ENCODE results near the gene MEGF11.
"Not testable (repeated sequence)": the region's sequence is repeated elsewhere in the genome, so short reads cannot be mapped to it uniquely, and the experiment has no call there.

MEGF11 gene

GRCh38 chr15:65909831-65910230 is 343.7 kb downstream of the MEGF11 start:
- DNase-seq: no peak

- no peak for DNase-seq
Observed at GRCh38 chr15:65908876-65909275, 344.7 kb downstream of the MEGF11 start.

GRCh38 chr15:65907661-65908060 is 345.9 kb downstream of the MEGF11 start:
- DNase-seq: no peak

GRCh38 chr15:65906396-65906795 is 347.2 kb downstream of the MEGF11 start:
- DNase-seq: no peak

- DNase-seq: no peak
Observed at GRCh38 chr15:65904301-65904700, 349.2 kb downstream of the MEGF11 start.

- DNase-seq: peak; percentile 30
Observed at GRCh38 chr15:65903296-65904073, 350.1 kb downstream of the MEGF11 start.

- peak; percentile 77 for DNase-seq
Observed at GRCh38 chr15:65902373-65902772, 351.2 kb downstream of the MEGF11 start.

- DNase-seq: no peak
Observed at GRCh38 chr15:65901836-65902235, 351.7 kb downstream of the MEGF11 start.

GRCh38 chr15:65901336-65901735 is 352.2 kb downstream of the MEGF11 start:
- no peak for DNase-seq

- no peak for DNase-seq
Observed at GRCh38 chr15:65900488-65900887, 353.1 kb downstream of the MEGF11 start.

GRCh38 chr15:65896236-65896635 is 357.3 kb downstream of the MEGF11 start:
- no peak for DNase-seq

- no peak for DNase-seq
Observed at GRCh38 chr15:65893060-65893459, 360.5 kb downstream of the MEGF11 start.

GRCh38 chr15:65888981-65889380 is 364.6 kb downstream of the MEGF11 start:
- no peak for DNase-seq

- no peak for DNase-seq
Observed at GRCh38 chr15:65887565-65887964, 366.0 kb downstream of the MEGF11 start.

GRCh38 chr15:65885668-65886218 is 367.8 kb downstream of the MEGF11 start:
- no peak for DNase-seq

- no peak for DNase-seq
Observed at GRCh38 chr15:65884511-65884910, 369.0 kb downstream of the MEGF11 start.

GRCh38 chr15:65883571-65883970 is 370.0 kb downstream of the MEGF11 start:
- no peak for DNase-seq

- no peak for DNase-seq
Observed at GRCh38 chr15:65881766-65882434, 371.6 kb downstream of the MEGF11 start.

GRCh38 chr15:65877749-65878148 is 375.8 kb downstream of the MEGF11 start:
- DNase-seq: no peak

- no peak for DNase-seq
Observed at GRCh38 chr15:65875458-65875857, 378.1 kb downstream of the MEGF11 start.

GRCh38 chr15:65873256-65873655 is 380.3 kb downstream of the MEGF11 start:
- no peak for DNase-seq

- DNase-seq: not testable (repeated sequence)
Observed at GRCh38 chr15:65872596-65872995, 381.0 kb downstream of the MEGF11 start.

- DNase-seq: not testable (repeated sequence)
Observed at GRCh38 chr15:65871886-65872285, 381.7 kb downstream of the MEGF11 start.

GRCh38 chr15:65870889-65871533 is 382.5 kb downstream of the MEGF11 start:
- no peak for DNase-seq

Measured in NCI-H146 (cell line).